K562 (cell line): ENCODE data around the gene DDAH1. TPM values are rescaled to one million over a fixed set of nuclear protein-coding genes. Genes with fewer than 3 reads are reported as not detected.

ENCODE experiments used
- AFF1 ChIP-seq, 2 experiments: fragments of 450-650 bp; IDR thresholded peaks; 2 replicates each; pipeline ENCODE4 v1.6.1; 2018; ENCODE audit warnings: mild to moderate bottlenecking in 2 of 2, low read depth in 1 of 2; ENCODE audit not compliant: partially characterized antibody in 2 of 2
- CEBPG ChIP-seq, 3 experiments: fragments of 200-800 bp in 1 of 3; sonication (Bioruptor generic) in 1 of 3; sonication (generic) in 1 of 3; formaldehyde crosslinking in 1 of 3; IDR thresholded peaks in 2 of 3; conservative IDR thresholded peaks in 1 of 3; 2 replicates each; pipeline versions ENCODE4 v1.6.1 to v1.8.0; 2016 to 2022; ENCODE audit warnings: missing compliant biosample characterization in 2 of 3, missing genetic modification characterization in 2 of 3, mild to moderate bottlenecking in 1 of 3, missing genetic modification reagents in 1 of 3
- CREB3L1 ChIP-seq: fragments of 450-650 bp; IDR thresholded peaks from 2 replicates; pipeline ENCODE4 v1.6.1; 2014; ENCODE audit warnings: low read depth, mild to moderate bottlenecking, moderate library complexity, borderline replicate concordance
- CTBP1 ChIP-seq: fragments of 450-650 bp; IDR thresholded peaks from 2 replicates; pipeline ENCODE4 v1.6.1; 2016; ENCODE audit warnings: borderline replicate concordance
- CXXC5 ChIP-seq: fragments of 250-450 bp; sonication (Bioruptor Pico); IDR thresholded peaks from 2 replicates; pipeline ENCODE4 v1.8.0; 2022; ENCODE audit warnings: inconsistent platforms, mild to moderate bottlenecking, moderate library complexity
- EP400 ChIP-seq: fragments of 450-650 bp; IDR thresholded peaks from 2 replicates; pipeline ENCODE4 v1.6.1; 2017; ENCODE audit warnings: antibody characterized with exemption, mild to moderate bottlenecking, moderate library complexity
- FOXM1 ChIP-seq, 2 experiments: fragments of 450-650 bp in 1 of 2; sonication (generic) in 1 of 2; formaldehyde crosslinking in 1 of 2; IDR thresholded peaks; 2 replicates each; pipeline versions ENCODE4 v1.6.1 to v1.9.0; 2017 to 2022; ENCODE audit warnings: low read depth in 2 of 2, mild to moderate bottlenecking in 2 of 2, missing genetic modification reagents in 1 of 2, moderate library complexity in 1 of 2
- GABPB1 ChIP-seq: sonication (generic); formaldehyde crosslinking; IDR thresholded peaks from 2 replicates; pipeline ENCODE4 v1.8.0; 2022; ENCODE audit warnings: mild to moderate bottlenecking, missing genetic modification reagents
- GATAD2B ChIP-seq: fragments of 450-650 bp; IDR thresholded peaks from 2 replicates; pipeline ENCODE4 v1.6.1; 2017; ENCODE audit warnings: mild to moderate bottlenecking, borderline replicate concordance
- HLTF ChIP-seq: fragments of 450-650 bp; IDR thresholded peaks from 2 replicates; pipeline ENCODE4 v1.6.1; 2016
- HNRNPK ChIP-seq: fragments of 200-400 bp; formaldehyde crosslinking; IDR thresholded peaks from one replicate; pipeline ENCODE4 v1.6.1; 2018; ENCODE audit warnings: mild to moderate bottlenecking, low read depth, low read length; ENCODE audit not compliant: poor library complexity, severe bottlenecking
- MAFK ChIP-seq: IDR thresholded peaks from 2 replicates; pipeline ENCODE4 v1.6.1; 2011; ENCODE audit warnings: low read length, improper control_type of control experiment
- MBD2 ChIP-seq: sonication (generic); IDR thresholded peaks from 2 replicates; pipeline ENCODE4 v1.6.1; 2016; ENCODE audit warnings: low read depth, borderline replicate concordance
- MLLT1 ChIP-seq, 2 experiments: fragments of 450-650 bp; IDR thresholded peaks; 2 replicates each; pipeline ENCODE4 v1.6.1; 2016
- OTX1 ChIP-seq: fragments of 450-650 bp; formaldehyde crosslinking; IDR thresholded peaks from 2 replicates; pipeline ENCODE4 v1.4.0; 2022; ENCODE audit warnings: mild to moderate bottlenecking
- RCOR1 ChIP-seq, 2 experiments: IDR thresholded peaks; 2 replicates each; pipeline ENCODE4 v1.6.1; 2012; ENCODE audit warnings: low read depth in 2 of 2, low read length in 2 of 2, borderline replicate concordance in 1 of 2, improper control_type of control experiment in 1 of 2
- SIX5 ChIP-seq, 2 experiments: IDR thresholded peaks; 2 replicates each; pipeline ENCODE4 v1.6.1; 2011; ENCODE audit warnings: low read length in 2 of 2, borderline replicate concordance in 1 of 2, low read depth in 1 of 2, mild to moderate bottlenecking in 1 of 2, moderate library complexity in 1 of 2; ENCODE audit not compliant: insufficient read depth in 1 of 2
- SMARCA4 ChIP-seq: fragments of 450-650 bp; IDR thresholded peaks from 2 replicates; pipeline ENCODE4 v1.6.1; 2016
- STAT5A ChIP-seq: IDR thresholded peaks from 2 replicates; pipeline ENCODE4 v1.6.1; 2012; ENCODE audit warnings: low read length, inconsistent platforms, borderline replicate concordance
- SUPT5H ChIP-seq: fragments of 450-650 bp; IDR thresholded peaks from 2 replicates; pipeline ENCODE4 v1.6.1; 2016
- TAF9B ChIP-seq: fragments of 450-650 bp; IDR thresholded peaks from 2 replicates; pipeline ENCODE4 v1.6.1; 2018; ENCODE audit warnings: mild to moderate bottlenecking; ENCODE audit not compliant: partially characterized antibody
- ZEB2 ChIP-seq: fragments of 450-650 bp; IDR thresholded peaks from 2 replicates; pipeline ENCODE4 v1.6.1; 2016
- polyA plus RNA-seq, 8 experiments: library from polyadenylated mRNA; depleted of rRNA in 4 of 8; stranded (reverse) in 5 of 8; unstranded in 3 of 8; fragments of >200 nt; fragmentation: Nextera tagmentation in 2 of 8; fragmentation: Illumina TruSeq in 1 of 8; extraction: Ambion mirVana in 2 of 8; extraction: Trizol in 1 of 8; gene quantifications; 2 replicates each; pipeline versions ENCODE4 v1.2.1 to v1.2.3, GENCODE V29; 2011 to 2014; ENCODE audit warnings: inconsistent platforms in 1 of 8, missing spikeins in 1 of 8
- total RNA-seq, 7 experiments: library from RNA; depleted of rRNA in 6 of 7; stranded (reverse); fragments of >200 nt in 6 of 7; fragmentation: Illumina TruSeq in 2 of 7; extraction: Trizol in 2 of 7; gene quantifications; 2 replicates each; pipeline versions ENCODE4 v1.2.1 to v1.2.3, GENCODE V29; 2011 to 2021; ENCODE audit warnings: low replicate concordance in 1 of 7

DDAH1 gene
- total and polyA plus RNA-seq, 9 of the 15 experiments (the other 6 are each of a cell fraction or from before 2014, with no cell fraction given) = 0.04 to 0.24 (median 0.10) TPM

- peak; percentile 58 to 99; a peak in 2 of 4 replicates for TF ChIP-seq RCOR1 (IDR thresholded peaks at IDR 0.05; ENCODE audit: borderline replicate concordance in 1 of 2, low read depth in 2 of 2, low read length in 2 of 2)
- TF ChIP-seq MAFK = peak; percentile 87
- peak; percentile 54 to 55; a peak in 1 of 4 replicates for TF ChIP-seq MLLT1 (IDR thresholded peaks at IDR 0.05)
- peak; percentile 66; the same call in 1 of the 2 replicates for TF ChIP-seq ZEB2
- TF ChIP-seq GATAD2B = peak; percentile 69; the same call in 1 of the 2 replicates
- peak in 1 of 2 experiments; percentile 17 for TF ChIP-seq AFF1 (IDR thresholded peaks at IDR 0.05; ENCODE audit: low read depth in 1 of 2, partially characterized antibody in 2 of 2)
- TF ChIP-seq HLTF = 0 out of 2 replicates have a peak, but pooled peaks have one; percentile 8
- peak; percentile 71 for TF ChIP-seq EP400
- TF ChIP-seq OTX1 (CRISPR knock-in tag) = 0 out of 2 replicates have a peak, but pooled peaks have one; percentile 41
- TF ChIP-seq HNRNPK = no peak
- TF ChIP-seq TAF9B = peak; percentile 76
- TF ChIP-seq CTBP1 = peak; percentile 61
- peak; percentile 93 for TF ChIP-seq SMARCA4
- peak; percentile 41; the same call in 1 of the 2 replicates for TF ChIP-seq CXXC5 (CRISPR knock-in tag)
- TF ChIP-seq MBD2 = peak; percentile 29; the same call in 1 of the 2 replicates
- TF ChIP-seq SIX5 (IDR thresholded peaks at IDR 0.05; ENCODE audit: borderline replicate concordance in 1 of 2, insufficient read depth in 1 of 2, low read depth in 1 of 2, low read length in 2 of 2) = no peak
- peak; percentile 47; the same call in 1 of the 2 replicates for TF ChIP-seq STAT5A
- 0 out of 2 replicates have a peak, but pooled peaks have one; percentile 37 for TF ChIP-seq SUPT5H
- peak; percentile 45; the same call in 1 of the 2 replicates for TF ChIP-seq GABPB1 (CRISPR knock-in tag)
- TF ChIP-seq FOXM1 (IDR thresholded peaks at IDR 0.05; ENCODE audit: low read depth) = peak; percentile 63
- TF ChIP-seq FOXM1 (CRISPR knock-in tag; IDR thresholded peaks at IDR 0.05; ENCODE audit: low read depth) = no peak
- 0 out of 2 replicates have a peak, but pooled peaks have one; percentile 54 for TF ChIP-seq CREB3L1
- TF ChIP-seq CEBPG (CRISPR knock-in tag; IDR thresholded peaks at IDR 0.05) = no peak
- peak; percentile 31 to 53; a peak in 2 of 4 replicates for TF ChIP-seq CEBPG (tag; conservative IDR thresholded peaks at IDR 0.05 in 1 of 2, IDR thresholded peaks at IDR 0.05 in 1 of 2)
These were observed 186.1 kb downstream of the DDAH1 start (continued) for GRCh38 chr1:85278853-85279314.
